HepG2 (cell line): ENCODE results near the gene ZMYND10.

ENCODE experiments used
- HHEX ChIP-seq: IDR thresholded peaks from 2 replicates; pipeline ENCODE4 v1.6.1; 2016; ENCODE audit warnings: control low read depth
- MAFF ChIP-seq: IDR thresholded peaks from 2 replicates; pipeline ENCODE4 v1.6.1; 2011; ENCODE audit warnings: low read depth, low read length, improper control_type of control experiment
- MAZ ChIP-seq, 2 experiments: sonication (generic) in 1 of 2; formaldehyde crosslinking in 1 of 2; IDR thresholded peaks; 2 replicates each; pipeline versions ENCODE4 v1.5.0 to v1.6.1; 2012 to 2020; ENCODE audit warnings: low read depth in 2 of 2, mild to moderate bottlenecking in 2 of 2, borderline replicate concordance in 1 of 2, improper control_type of control experiment in 1 of 2, low read length in 1 of 2, missing genetic modification reagents in 1 of 2, moderate library complexity in 1 of 2
- TF ChIP-seq, protein P1 (sequence below): sonication (generic); formaldehyde crosslinking; IDR thresholded peaks from 2 replicates; pipeline ENCODE4 v1.5.0; 2020; ENCODE audit warnings: mild to moderate bottlenecking, missing genetic modification reagents, moderate library complexity

DNA sequence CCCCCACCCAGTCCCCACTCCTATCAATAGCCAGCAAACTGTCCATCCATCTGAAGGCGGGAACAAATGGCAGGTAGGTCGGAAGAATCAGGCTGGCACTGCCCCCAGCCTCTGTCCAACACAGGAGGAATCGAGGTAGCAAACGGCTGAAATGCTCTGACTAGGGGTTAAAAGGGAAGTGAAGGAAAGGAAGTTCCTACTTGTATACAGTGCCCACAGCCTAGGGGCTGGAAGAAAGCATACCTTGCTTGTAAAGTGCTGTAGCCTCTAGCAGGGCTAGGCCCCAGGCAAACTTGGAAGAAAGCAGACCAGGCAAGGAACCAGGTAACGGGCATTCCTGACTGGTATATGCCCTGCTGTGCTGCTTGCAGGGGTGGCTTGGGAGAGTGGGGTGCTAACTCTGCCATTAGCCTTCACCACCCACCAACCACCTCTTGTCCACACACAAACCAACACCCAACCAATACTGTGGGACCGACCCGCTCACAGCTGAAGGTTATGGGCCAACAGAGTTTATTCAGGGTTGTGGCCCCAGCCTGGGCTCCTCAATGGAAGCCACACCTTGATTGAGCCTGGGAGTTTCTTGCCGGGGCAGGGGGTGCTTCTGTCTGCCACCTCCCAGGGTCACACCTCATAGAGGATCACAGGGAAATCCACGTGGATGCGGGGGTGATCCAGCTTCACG is 19.9 kb downstream of the ZMYND10 start:
- TF ChIP-seq HHEX (no peak), MAZ (IDR thresholded peaks at IDR 0.05; ENCODE audit: borderline replicate concordance, low read depth, low read length) (no peak), MAZ (CRISPR knock-in tag; IDR thresholded peaks at IDR 0.05; ENCODE audit: low read depth) (no peak), MAFF (no peak)
- TF ChIP-seq, protein P1, sequence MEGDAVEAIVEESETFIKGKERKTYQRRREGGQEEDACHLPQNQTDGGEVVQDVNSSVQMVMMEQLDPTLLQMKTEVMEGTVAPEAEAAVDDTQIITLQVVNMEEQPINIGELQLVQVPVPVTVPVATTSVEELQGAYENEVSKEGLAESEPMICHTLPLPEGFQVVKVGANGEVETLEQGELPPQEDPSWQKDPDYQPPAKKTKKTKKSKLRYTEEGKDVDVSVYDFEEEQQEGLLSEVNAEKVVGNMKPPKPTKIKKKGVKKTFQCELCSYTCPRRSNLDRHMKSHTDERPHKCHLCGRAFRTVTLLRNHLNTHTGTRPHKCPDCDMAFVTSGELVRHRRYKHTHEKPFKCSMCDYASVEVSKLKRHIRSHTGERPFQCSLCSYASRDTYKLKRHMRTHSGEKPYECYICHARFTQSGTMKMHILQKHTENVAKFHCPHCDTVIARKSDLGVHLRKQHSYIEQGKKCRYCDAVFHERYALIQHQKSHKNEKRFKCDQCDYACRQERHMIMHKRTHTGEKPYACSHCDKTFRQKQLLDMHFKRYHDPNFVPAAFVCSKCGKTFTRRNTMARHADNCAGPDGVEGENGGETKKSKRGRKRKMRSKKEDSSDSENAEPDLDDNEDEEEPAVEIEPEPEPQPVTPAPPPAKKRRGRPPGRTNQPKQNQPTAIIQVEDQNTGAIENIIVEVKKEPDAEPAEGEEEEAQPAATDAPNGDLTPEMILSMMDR, result no peak
